Sigmoid colon (tissue), 3 donors: ENCODE results near the gene THSD7B.

Experiments used
- POLR2A ChIP-seq, 2 donors: fragments of 450-650 bp; IDR thresholded peaks; one replicate each; pipeline ENCODE4 v1.6.1; 2016; ENCODE audit warnings: antibody characterized with exemption in 2 of 2, mild to moderate bottlenecking in 2 of 2, moderate library complexity in 2 of 2
- TF ChIP-seq, protein P1 (sequence below), 4 experiments: fragments of 450-650 bp in 3 of 4; fragments of 200-600 bp in 1 of 4; IDR thresholded peaks; one replicate each; pipeline ENCODE4 v1.5.1; 2016 to 2019; ENCODE audit warnings: antibody characterized with exemption in 4 of 4, mild to moderate bottlenecking in 3 of 4, moderate library complexity in 2 of 4

DNA sequence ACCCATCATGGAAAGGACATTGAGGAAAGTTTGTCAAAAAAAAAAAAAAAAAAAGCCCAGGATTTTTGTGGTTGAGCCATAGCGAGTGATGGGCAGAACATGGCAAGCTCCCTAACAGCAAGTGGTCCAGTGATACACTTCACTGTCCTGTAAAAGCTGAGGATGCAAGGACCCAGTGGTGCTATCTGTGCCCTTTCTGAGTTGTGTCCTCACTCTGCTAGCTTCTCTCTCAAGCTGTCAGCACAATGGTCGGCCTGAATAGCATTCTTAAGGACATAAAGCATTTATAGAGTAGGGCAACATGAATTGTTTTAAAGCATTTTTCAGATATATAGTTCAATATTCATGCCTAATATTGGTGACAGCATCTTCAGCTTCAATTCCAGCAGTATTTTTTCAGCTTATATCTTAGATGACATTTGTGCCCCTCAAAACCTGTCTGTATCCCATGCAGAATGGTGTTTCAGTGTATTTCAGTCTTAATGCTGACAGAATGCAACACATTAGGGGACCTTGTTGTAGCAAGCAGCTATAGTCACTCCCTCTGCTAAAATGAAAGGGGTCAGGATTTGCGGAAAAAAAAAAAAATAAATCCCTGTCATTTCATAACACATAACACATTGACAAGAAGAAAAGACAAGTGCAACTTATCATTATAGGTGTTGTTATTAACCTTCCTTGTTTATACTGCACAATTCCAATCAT lies 496.7 kb downstream of the THSD7B start:
- TF ChIP-seq, protein P1, sequence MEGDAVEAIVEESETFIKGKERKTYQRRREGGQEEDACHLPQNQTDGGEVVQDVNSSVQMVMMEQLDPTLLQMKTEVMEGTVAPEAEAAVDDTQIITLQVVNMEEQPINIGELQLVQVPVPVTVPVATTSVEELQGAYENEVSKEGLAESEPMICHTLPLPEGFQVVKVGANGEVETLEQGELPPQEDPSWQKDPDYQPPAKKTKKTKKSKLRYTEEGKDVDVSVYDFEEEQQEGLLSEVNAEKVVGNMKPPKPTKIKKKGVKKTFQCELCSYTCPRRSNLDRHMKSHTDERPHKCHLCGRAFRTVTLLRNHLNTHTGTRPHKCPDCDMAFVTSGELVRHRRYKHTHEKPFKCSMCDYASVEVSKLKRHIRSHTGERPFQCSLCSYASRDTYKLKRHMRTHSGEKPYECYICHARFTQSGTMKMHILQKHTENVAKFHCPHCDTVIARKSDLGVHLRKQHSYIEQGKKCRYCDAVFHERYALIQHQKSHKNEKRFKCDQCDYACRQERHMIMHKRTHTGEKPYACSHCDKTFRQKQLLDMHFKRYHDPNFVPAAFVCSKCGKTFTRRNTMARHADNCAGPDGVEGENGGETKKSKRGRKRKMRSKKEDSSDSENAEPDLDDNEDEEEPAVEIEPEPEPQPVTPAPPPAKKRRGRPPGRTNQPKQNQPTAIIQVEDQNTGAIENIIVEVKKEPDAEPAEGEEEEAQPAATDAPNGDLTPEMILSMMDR (IDR thresholded peaks at IDR 0.05): no peak
- no peak for TF ChIP-seq POLR2A (IDR thresholded peaks at IDR 0.05)
